Astrocyte of the spinal cord (primary cell): Measurements from ENCODE around the gene PTPRN2.

Experiments used
- DNase-seq: peaks from one replicate; pipeline ENCODE4 v3.0.0; 2011; ENCODE audit warnings: low read depth, low spot score
- H3K4me3 ChIP-seq: 2 replicates; pipeline ENCODE4 v1.5.1; 2011; ENCODE audit warnings: low read depth, mild to moderate bottlenecking, low read length, moderate library complexity
- CTCF ChIP-seq: IDR thresholded peaks from 2 replicates; pipeline ENCODE4 v1.5.1; 2012; ENCODE audit warnings: low read depth, mild to moderate bottlenecking, low read length, inconsistent platforms
- in situ Hi-C: cut with HindIII; loops from 2 replicates; pipeline ENCODE4 v1.10.0; 2017; ENCODE audit warnings: low sequenced_read_pairs

The PTPRN2 gene

GRCh38 chr7:158263964-158264748 lies 323.5 kb downstream of the PTPRN2 start:
- no peak for TF ChIP-seq CTCF
- H3K4me3 ChIP-seq: no peak overlapping the region
- DNase-seq: no peak
- in situ Hi-C loops: no loop called here

GRCh38 chr7:158263110-158263963 lies 324.3 kb downstream of the PTPRN2 start:
- TF ChIP-seq CTCF: no peak
- DNase-seq: no peak
- H3K4me3 ChIP-seq: no peak overlapping the region
- in situ Hi-C loops: no loop called here

DNA sequence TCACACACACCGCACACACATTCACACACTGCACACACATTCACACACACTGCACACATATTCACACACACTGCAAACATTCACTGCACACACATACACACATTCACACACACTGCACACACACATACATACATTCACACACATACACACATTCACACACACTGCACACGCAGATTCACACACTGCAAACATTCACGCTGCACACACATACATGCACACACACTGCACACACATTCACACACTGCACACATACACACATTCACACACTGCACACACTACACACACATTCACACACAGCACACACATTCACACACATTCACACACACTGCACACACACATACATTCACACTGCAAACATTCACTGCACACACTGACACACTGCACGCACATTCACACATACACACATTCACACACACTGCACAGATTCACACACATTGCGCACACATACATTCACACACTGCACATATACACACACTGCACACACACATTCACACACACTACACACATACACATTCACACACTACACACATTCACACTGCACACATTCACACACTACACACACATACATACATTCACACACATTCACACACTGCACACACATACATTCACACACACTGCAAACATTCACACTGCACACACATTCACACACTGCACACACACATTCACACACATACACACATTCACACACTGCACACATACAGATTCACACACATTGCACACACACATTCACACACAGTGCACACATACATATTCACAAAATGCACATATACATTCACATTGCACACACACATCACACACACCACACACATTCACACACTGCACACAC lies 325.1 kb downstream of the PTPRN2 start:
- TF ChIP-seq CTCF: no peak
- no peak overlapping the region for H3K4me3 ChIP-seq
- in situ Hi-C loops: no loop called here
- DNase-seq: no peak

DNA sequence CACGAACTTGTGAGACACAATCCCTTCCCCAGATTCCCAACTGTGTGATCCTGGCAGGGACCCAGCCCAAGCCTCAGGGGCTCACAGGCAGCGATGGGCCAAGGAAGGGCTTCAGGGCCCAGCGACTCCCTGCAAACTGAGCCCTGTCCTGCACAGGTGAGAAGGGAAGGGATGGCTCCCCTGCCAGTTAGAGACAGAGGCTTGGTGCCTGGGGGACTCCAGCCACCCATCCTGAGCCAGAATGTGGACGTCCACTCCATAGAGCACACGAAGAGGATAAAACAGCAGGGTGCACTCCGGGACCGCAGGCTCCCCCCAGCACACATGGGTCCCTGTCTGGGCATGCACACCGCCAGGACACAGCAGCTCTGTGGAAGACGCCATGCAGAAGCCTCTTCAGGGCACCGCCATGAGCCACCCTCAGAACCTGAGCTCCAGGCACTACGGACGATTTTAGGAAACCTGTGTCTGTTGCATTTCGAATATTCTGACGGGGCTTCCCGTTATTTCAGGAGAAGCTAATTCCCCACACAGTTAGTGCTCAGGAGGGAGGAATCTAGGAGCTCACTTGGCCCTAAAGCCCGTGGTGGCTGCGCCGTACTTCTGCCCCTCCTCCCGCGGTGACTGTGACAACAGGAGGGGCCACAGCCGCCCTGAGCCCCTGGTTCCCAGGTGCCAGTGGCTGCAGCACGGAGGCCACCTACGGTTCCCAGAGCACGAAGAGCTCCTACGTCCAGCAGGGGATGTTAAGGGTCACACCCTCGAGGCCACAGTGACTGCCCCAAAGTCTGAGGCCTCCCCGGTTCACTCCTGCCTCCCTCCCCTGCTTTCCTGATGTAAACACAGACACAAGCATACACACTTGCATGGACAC lies 326.0 kb downstream of the PTPRN2 start:
- no peak for DNase-seq
- no peak for TF ChIP-seq CTCF
- H3K4me3 ChIP-seq: no peak overlapping the region
- in situ Hi-C loops: no loop called here

- in situ Hi-C loops: no loop called here
Measured at GRCh38 chr7:158260567-158261361, 326.9 kb downstream of the PTPRN2 start.

More at GRCh38 chr7:158260567-158261361, 326.9 kb downstream of the PTPRN2 start:
- no peak for DNase-seq
- H3K4me3 ChIP-seq: no peak overlapping the region
- no peak for TF ChIP-seq CTCF
